CD4-positive, alpha-beta T cell treated with Interleukin-17A for 1 hour (primary cell): Measurements from ENCODE around the gene WARS2.
"Not testable (repeated sequence)": the region's sequence is repeated elsewhere in the genome, so short reads cannot be mapped to it uniquely, and the experiment has no call there.

Experiments
- DNase-seq: peaks from one replicate; pipeline ENCODE4 v3.0.0-alpha.2; 2020

The WARS2 gene

GRCh38 chr1:119139403-119139802 lies 1.1 kb downstream of the WARS2 start:
- peak; percentile 79 for DNase-seq

- no peak for DNase-seq
These were observed 4.1 kb downstream of the WARS2 start for GRCh38 chr1:119136401-119136800.

GRCh38 chr1:119133987-119134386 lies 6.5 kb downstream of the WARS2 start:
- no peak for DNase-seq

GRCh38 chr1:119132179-119132578 lies 8.3 kb downstream of the WARS2 start:
- no peak for DNase-seq

GRCh38 chr1:119125874-119126273 lies 14.6 kb downstream of the WARS2 start:
- DNase-seq: no peak

GRCh38 chr1:119124764-119125163 lies 15.7 kb downstream of the WARS2 start:
- no peak for DNase-seq

- DNase-seq: not testable (repeated sequence)
These were observed 18.6 kb downstream of the WARS2 start for GRCh38 chr1:119121872-119122271.

GRCh38 chr1:119116725-119117124 lies 23.7 kb downstream of the WARS2 start:
- DNase-seq: no peak

- no peak for DNase-seq
These were observed 24.7 kb downstream of the WARS2 start for GRCh38 chr1:119115736-119116135.

GRCh38 chr1:119115311-119115710 lies 25.1 kb downstream of the WARS2 start:
- no peak for DNase-seq

- no peak for DNase-seq
These were observed 25.7 kb downstream of the WARS2 start for GRCh38 chr1:119114786-119115185.

- no peak for DNase-seq
These were observed 27.7 kb downstream of the WARS2 start for GRCh38 chr1:119112791-119113190.

- DNase-seq: no peak
These were observed 28.2 kb downstream of the WARS2 start for GRCh38 chr1:119112244-119112643.

GRCh38 chr1:119108988-119109387 lies 31.5 kb downstream of the WARS2 start:
- no peak for DNase-seq

GRCh38 chr1:119103764-119104163 lies 36.7 kb downstream of the WARS2 start:
- DNase-seq: no peak

GRCh38 chr1:119102051-119102450 lies 38.4 kb downstream of the WARS2 start:
- no peak for DNase-seq

- no peak for DNase-seq
These were observed 38.9 kb downstream of the WARS2 start for GRCh38 chr1:119101563-119101962.

GRCh38 chr1:119099775-119100174 lies 40.7 kb downstream of the WARS2 start:
- no peak for DNase-seq

GRCh38 chr1:119097380-119097779 lies 43.1 kb downstream of the WARS2 start:
- no peak for DNase-seq

- no peak for DNase-seq
These were observed 46.7 kb downstream of the WARS2 start for GRCh38 chr1:119093721-119094120.

GRCh38 chr1:119091618-119092017 lies 48.8 kb downstream of the WARS2 start:
- no peak for DNase-seq

GRCh38 chr1:119090250-119090649 lies 50.2 kb downstream of the WARS2 start:
- no peak for DNase-seq

GRCh38 chr1:119086830-119087229 lies 53.6 kb downstream of the WARS2 start:
- DNase-seq: no peak

- no peak for DNase-seq
These were observed 55.7 kb downstream of the WARS2 start for GRCh38 chr1:119084798-119085197.

GRCh38 chr1:119083980-119084379 lies 56.5 kb downstream of the WARS2 start:
- DNase-seq: no peak

- DNase-seq: no peak
These were observed 57.0 kb downstream of the WARS2 start for GRCh38 chr1:119083479-119083878.
